GM21825 (cell line): Measurements from ENCODE around the gene LRRC7.

Source experiments
- ATAC-seq: cut with Tn5 transposase; IDR thresholded peaks from one replicate; pipeline ENCODE4 v1.9.1; 2021; ENCODE audit warnings: mild to moderate bottlenecking, moderate library complexity; ENCODE audit not compliant: unreplicated experiment

LRRC7 gene

GRCh38 chr1:70079546-70079945 lies 511.8 kb downstream of the LRRC7 start:
- ATAC-seq, result no peak

- no peak for ATAC-seq
Measured at GRCh38 chr1:70083519-70083918, 515.8 kb downstream of the LRRC7 start.

- ATAC-seq, result no peak
Measured at GRCh38 chr1:70084314-70084915, 516.7 kb downstream of the LRRC7 start.

- no peak for ATAC-seq
Measured at GRCh38 chr1:70085521-70085920, 517.8 kb downstream of the LRRC7 start.

GRCh38 chr1:70086897-70087296 lies 519.2 kb downstream of the LRRC7 start:
- no peak for ATAC-seq

GRCh38 chr1:70090141-70090540 lies 522.4 kb downstream of the LRRC7 start:
- ATAC-seq, result no peak

GRCh38 chr1:70090875-70091274 lies 523.2 kb downstream of the LRRC7 start:
- ATAC-seq, result no peak

- no peak for ATAC-seq
Measured at GRCh38 chr1:70091811-70092210, 524.1 kb downstream of the LRRC7 start.

- ATAC-seq, result no peak
Measured at GRCh38 chr1:70092526-70092925, 524.8 kb downstream of the LRRC7 start.

GRCh38 chr1:70093250-70093975 lies 525.7 kb downstream of the LRRC7 start:
- ATAC-seq, result no peak

GRCh38 chr1:70101231-70101630 lies 533.5 kb downstream of the LRRC7 start:
- ATAC-seq, result no peak

- no peak for ATAC-seq
Measured at GRCh38 chr1:70101774-70102173, 534.1 kb downstream of the LRRC7 start.

- ATAC-seq, result no peak
Measured at GRCh38 chr1:70103770-70104169, 536.0 kb downstream of the LRRC7 start.

- no peak for ATAC-seq
Measured at GRCh38 chr1:70109241-70109640, 541.5 kb downstream of the LRRC7 start.

- ATAC-seq, result no peak
Measured at GRCh38 chr1:70112838-70113237, 545.1 kb downstream of the LRRC7 start.

GRCh38 chr1:70115315-70115714 lies 547.6 kb downstream of the LRRC7 start:
- ATAC-seq, result no peak

GRCh38 chr1:70117046-70117445 lies 549.3 kb downstream of the LRRC7 start:
- no peak for ATAC-seq

- no peak for ATAC-seq
Measured at GRCh38 chr1:70134148-70134547, 566.4 kb downstream of the LRRC7 start.

- ATAC-seq, result no peak
Measured at GRCh38 chr1:70140343-70140742, 572.6 kb downstream of the LRRC7 start.

GRCh38 chr1:70140894-70141293 lies 573.2 kb downstream of the LRRC7 start:
- ATAC-seq, result no peak

GRCh38 chr1:70142075-70142474 lies 574.4 kb downstream of the LRRC7 start:
- ATAC-seq, result no peak

GRCh38 chr1:70143048-70143659 lies 575.4 kb downstream of the LRRC7 start:
- ATAC-seq, result no peak
